GM18502 (cell line): ENCODE measurements around the gene ADORA2B.

Experiments
- ATAC-seq: cut with Tn5 transposase; IDR thresholded peaks from one replicate; pipeline ENCODE4 v1.9.1; 2021; ENCODE audit warnings: mild to moderate bottlenecking; ENCODE audit not compliant: unreplicated experiment, poor library complexity

The ADORA2B gene

DNA sequence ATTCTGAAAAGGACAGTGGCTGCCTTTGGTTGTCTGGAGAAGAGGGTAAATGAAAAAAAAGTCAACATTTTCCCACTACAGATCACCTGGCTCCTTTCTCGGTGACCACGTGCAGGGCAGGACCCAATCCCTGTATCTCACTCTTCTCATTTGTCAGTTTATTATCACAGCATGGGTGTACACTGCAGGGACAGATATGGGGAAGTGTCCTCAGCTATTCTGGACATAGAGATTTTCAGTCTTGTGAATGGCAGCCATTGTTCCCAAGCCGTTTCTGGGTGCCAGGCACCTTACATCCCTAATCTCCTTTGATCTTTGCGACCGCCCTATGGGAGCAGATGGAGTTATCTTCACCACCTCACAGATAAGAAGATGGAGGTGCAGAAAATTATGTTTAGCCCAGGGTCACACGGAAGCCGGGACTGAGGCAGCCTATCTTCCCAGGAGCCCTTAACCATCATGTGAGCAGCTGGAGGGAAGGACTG is 7.2 kb downstream of the ADORA2B start:
- no peak for ATAC-seq

DNA sequence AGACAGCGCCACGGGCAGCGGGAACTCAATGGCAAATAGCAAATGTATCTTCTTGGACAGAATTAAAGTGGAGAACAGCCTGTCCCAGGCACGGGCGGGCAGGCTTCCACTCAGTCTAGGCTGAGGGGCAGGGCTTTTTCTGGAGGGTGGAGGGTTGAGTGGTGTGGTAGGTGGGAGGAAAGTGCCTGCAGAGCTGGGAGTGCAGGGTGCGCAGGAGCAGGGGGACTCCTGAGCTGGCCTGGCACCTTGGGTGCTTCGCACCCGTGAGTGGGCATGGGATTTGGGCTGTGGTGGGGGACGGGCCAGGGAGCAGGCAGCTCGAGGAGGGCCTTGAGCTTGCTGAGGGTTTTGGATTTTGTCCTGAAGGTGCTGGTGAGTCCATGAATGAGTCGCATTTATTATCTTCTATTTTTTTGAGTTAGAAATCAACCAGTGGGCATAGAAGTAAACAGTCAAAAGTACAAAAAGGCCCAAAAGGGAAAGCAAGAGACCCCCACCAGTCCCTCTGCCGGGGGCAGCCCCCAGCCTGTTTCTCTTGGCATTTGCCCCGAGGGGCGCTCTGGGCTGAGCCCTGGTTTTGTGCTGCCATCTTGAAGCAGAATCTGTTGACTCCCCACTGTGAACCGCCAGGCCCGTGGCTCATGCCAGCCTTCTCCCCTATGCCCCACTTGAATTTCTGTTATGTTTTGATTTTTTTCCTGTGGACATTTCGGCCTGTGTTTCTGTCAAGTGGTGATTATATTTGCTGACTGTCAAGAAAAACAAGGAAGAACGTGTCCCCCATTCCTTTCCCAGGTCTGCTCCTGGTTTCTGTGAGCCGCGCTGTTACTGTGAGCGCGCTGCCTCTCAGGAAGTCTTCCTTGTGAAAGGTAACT is 8.2 kb downstream of the ADORA2B start:
- no peak for ATAC-seq

DNA sequence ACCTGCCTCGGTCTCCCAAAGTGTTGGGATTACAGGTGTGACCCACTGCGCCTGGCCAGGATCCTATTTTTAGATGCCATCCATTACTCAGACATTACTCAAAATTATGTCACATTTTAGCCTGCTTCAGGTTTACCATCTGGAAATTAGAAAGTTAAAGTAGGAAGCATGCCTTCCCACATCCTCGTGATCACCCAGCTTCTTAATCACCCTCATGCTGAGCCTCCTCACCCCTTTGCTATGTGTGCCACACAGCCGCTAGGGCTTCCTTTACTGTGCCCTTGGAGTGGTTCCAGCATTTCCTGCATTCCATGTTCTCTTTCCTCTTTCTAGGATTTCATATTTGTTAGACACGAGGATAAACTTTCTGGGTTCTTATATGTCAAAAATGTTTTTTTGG is 9.3 kb downstream of the ADORA2B start:
- ATAC-seq, result no peak

DNA sequence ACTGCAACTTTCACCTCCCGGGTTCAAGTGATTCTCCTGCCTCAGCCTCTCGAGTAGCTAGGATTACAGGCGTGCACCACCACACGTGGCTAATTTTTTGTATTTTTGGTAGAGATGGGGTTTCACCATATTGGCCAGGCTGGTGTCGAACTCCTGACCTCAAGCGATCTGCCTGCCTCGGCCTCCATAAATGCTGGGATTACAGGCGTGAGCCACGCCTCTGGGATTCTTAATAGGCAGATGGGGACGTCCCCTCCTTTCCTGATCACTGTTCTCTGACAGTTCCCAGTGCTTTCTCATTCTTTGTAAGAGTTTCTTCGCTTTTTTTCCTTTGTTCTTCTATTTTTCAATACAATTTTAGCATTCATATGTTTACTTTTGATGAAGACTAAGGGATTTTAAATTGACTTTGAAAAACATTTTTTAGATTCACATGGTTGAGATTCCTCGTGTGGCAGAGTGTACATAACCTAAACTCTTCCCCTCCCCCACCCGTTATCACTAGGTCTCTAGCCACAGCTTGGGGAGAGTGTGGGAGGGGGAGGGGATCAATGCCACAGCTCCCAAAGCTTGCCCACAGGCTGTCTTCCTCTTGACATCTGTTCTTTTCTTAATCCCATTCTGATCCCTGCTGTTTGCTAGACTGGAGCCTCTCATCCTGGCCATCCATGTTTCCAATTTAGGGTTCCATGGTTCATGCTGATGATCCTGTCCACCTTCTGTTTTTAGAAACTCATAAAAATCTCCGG is 11.0 kb downstream of the ADORA2B start:
- ATAC-seq, result no peak

DNA sequence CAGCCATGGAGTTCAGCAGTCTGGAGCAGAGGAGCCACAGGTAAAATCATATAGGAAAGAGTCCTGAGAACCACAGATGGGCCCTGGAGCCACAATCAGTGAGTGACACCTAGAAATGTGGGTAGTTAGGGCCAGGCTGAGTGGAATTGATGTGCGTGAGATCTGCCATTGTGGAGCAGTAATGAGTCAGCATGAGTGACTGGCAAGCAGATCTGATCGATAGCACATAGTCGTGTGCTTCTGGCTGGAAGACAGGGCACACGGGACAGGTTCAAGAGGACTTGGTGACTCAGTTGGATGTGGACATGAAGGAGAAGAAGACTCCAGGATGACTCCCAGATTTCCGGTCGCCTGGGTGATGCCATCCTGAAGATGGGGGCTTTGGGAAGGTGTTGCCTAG is 12.3 kb downstream of the ADORA2B start:
- no peak for ATAC-seq

DNA sequence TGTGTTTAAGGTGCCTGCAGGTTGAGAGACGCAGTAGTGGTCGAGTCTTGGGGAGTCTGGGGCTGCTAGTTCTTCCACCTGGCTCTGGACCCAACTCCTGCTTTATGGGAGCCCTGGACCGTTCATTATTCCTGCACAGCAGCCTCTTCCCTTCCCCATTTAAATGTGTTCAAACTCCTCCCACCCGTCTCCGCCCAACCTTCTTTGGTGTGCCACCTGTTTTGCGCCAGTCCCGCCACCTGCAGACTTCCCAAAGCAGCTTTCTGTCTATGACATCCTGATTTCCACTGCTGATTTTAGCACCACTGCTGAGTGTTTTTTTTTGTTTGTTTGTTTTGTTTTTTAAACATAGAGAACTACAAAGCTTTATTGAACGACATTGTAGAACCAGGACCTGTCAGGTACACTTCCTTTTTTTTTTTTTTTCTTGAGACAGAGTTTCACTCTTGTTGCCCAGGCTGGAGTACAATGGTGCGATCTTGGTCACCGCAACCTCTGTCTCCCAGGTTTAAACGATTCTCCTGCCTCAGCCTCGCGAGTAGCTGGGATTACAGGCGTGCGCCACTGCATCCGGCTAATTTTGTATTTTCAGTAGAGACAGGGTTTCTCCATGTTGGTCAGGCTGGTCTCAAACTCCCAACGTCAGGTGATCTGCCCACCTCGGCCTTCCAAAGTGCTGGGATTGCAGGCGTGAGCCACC is 12.8 kb downstream of the ADORA2B start:
- ATAC-seq, result no peak

DNA sequence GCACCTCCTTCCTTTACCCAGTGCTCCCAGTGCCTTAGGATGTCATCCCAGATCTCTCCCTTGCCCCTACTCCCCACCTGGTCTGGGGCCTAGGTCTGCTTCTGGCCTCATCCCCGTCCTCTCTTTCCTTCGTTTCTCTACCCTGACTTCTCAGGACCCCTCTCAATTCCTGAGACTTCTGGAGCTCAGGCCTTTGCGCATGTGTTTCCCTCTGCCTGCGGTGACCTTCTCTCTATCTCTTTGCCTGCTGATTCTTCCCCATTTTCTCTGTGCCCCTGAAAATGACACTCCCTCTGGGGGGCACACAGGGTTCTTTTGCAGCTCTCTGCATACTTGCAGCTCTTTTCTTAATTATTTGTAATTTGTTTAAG is 13.5 kb downstream of the ADORA2B start:
- ATAC-seq, result no peak

DNA sequence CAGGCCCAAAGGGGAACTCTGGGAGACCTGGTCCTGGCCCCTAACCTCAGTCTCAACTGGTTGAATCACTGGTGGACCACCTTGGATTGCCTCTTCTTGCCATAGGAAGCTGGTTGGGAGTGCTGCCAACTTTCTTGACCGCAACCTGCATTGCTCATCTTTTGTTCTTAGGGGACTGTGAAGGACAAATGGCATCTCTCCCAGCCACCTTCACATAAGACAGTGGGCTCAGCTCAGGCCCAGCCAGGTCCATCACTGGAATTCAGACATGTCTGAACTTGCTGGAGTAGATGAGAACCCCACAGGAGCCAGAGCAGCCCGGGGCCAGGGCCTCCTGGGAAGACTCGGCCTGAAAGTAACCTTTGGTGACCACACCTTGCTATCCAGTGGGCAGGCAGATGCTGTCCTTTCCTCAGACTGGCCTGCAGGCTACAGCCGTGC is 18.8 kb downstream of the ADORA2B start:
- ATAC-seq, result no peak

DNA sequence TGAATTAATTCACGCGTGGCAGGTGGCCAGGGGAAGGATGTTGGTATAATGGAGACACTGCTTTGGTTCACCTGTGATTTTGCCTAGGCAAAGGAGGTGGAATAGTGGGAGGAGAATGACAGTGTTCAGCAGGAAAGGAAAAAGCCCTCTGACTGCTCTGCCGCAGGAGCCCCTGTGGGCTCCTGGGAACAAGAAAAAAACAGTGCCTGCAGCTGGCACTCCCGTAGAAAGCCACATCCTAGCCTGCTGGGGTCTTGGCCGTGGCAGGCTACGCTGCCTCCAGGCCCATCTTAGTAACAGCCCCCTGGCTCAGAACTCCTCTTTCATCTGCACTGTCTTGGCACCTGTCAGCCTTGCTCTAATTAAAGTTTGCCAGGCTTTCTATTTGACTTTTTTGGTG is 20.6 kb downstream of the ADORA2B start:
- ATAC-seq, result no peak

DNA sequence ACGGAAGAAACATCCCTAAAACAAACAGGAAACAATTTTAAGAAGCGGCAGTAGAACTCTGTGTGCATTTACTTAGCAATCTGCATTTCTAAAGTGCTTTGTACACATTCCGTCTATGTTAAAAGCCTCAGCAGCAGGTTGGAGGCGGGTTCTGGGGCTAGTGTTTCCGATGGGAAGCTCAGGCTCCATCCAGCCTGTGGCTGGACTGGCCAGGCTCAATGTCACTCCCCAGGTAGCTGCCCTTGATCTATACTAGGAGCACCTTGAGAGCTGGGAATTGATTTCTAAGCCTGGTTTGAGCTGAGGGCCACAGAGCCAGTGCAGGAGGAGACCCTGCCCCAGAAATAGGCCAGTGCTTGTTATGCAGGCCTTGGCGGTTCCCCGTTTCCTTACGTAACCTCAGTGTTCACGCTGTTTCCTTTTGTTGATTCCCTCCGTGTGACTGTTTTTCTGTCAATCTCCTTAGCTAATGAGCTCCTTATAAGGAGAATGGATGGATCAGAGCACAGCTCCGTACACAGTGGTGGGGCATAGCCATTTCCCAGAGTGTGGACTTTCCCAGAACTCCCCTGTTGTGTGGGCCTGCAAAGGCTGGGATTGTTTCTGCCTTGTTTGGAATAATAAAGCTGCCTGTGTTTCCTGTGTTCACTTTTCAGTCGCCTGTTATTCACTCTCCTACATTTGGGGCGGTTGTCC is 21.4 kb downstream of the ADORA2B start:
- no peak for ATAC-seq

DNA sequence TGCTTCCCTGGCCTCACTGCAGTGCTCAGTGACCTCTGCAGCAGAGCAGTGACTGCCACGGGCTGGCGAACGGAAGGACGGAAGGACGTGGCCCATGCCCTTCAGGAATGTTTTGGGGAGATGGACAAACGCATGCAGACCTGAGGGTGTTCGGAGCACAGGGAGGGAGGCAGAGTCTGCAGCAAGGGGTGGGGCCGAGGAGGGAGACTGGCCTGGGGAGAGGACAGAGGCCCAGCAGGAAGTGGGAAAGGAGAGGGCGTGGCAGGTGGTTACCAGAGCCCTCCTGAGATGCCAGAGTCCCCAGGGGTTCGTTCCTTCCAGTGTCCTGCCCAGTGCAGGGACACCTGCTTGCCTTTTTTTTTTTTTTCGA is 21.9 kb downstream of the ADORA2B start:
- no peak for ATAC-seq

DNA sequence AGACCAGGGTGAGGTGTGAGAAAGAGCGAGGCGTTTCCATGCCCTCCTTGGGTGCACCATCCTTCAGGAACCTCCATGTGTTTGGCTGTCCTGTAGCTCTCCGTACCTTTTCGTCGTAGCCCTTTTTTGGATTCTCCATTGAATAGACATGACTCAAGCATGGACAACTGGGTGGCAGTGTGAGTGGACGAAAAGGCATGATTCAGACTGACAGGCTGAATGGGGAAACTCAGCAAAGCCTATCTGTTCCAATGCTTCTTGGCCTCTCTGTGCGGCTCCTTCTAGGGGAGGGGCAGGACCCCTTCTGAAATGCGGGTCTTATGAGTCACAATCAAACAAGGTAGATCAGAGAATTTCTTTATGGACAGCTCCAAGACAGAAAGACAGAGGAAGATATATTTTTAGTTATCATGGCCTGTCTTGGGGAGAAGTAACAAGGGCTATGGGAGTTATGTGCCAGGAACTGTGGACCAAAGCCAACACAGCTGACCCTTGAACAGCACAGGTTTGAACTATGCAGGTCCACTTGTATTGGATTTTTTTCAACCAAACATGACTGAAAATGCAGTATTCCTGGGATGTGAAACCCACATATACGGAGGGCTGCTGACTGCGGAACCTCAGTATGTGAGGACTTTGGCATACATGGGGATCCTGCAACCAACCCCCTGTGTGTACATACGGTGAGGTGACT is 22.9 kb downstream of the ADORA2B start:
- ATAC-seq, result no peak

DNA sequence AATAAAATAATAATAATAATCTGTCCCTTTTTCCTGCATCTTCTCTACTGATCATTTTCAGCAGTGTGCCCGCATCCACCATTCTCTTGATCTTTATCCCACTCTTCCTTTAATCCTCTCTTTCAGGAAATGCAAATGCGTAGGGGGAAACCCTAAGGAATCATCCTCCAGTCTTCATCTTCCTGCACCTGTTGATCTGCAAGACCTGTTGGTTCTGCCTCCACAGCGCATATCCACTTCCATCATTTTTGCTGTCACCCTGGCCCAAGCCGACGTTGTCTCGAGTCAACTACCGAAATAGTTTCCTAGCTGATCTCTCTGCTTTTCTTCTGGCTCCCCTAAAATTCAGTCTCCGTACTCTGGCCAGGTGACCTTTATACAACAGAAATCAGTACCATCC is 24.5 kb downstream of the ADORA2B start:
- ATAC-seq, result no peak

DNA sequence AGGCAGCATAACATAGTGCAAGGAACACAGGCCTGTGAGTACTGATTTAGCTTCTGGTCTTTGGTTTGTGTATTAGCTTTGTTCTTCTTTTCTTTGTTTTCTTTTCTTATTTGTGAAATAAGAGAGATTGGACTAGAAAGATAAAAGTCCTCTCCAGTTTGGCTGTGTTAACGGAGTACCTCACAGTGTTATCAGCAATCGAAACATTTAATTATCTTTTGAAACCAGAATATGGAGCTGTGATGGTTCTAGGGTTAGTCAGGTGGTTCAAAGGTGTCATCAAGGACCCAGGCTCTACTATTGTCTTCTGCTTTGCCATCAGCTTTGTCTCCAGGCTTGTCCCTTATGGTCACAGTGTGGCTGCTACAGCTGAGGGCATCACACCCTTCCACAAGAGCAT is 25.6 kb downstream of the ADORA2B start:
- no peak for ATAC-seq

DNA sequence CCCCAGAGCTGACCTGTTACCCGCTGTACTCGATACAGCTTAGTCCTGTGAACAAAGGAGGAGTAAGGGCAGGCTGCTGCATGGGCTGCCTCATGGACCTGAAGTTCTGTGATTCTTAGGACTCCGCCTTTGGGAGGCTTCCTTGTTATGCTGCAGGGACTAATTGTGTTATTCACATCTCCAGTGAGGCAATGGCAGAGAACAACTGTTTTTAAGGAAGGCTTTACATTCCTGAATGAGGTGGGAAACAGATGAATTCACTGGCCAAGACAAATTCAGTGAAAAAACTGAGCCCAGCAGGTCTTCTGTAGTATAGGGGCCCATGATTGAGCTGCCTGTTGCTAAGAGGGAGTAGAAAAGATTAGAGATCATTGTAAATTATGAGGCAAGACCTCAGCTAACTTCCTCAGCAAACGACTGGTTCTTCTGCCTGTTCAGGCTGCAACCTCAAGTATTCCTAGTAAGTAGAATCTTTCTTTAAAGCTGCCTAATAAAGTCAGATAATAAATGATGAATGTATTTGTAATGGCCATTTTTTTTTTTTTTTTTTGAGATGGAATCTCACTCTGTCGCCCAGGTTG is 26.3 kb downstream of the ADORA2B start:
- ATAC-seq, result no peak

DNA sequence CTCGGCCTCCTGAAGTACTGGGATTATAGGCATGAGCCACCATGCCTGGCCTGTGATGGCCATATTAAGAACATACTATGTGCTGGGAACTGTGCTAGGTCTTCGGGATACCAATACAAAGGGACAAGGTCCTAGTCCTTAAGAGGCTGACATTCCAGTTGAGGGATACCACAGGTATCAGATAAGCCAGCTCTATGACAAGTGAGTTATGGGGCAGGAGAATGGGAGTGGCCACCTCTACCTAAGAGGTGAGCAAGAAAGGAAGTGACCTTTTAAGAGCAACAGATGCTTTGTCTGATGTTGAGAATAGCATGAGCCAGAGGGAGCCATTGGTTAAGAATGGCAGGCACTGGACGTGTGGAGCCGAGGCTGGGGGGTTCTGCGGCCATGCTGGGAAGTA is 27.0 kb downstream of the ADORA2B start:
- ATAC-seq, result no peak

DNA sequence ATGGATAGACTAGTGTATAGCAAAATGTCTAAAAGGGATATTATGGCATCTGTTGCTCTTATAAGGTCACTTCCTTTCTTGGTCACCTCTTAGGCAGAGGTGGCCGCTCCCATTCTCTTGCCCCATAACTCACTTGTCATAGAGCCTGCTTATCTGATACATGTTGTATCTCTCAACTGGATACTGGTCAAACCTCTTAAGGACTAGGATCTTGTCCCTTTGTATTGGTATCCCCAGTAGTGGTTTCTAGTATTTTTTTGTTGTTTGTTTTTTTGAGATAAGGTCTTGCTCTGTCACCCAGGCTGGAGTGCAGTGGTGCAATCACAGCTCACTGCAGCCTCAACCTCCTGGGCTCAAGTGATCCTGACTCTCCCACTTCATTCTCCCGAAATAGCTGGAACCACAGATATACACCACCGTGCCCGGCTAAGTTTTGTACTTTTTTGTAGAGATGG is 27.6 kb downstream of the ADORA2B start:
- ATAC-seq, result no peak

DNA sequence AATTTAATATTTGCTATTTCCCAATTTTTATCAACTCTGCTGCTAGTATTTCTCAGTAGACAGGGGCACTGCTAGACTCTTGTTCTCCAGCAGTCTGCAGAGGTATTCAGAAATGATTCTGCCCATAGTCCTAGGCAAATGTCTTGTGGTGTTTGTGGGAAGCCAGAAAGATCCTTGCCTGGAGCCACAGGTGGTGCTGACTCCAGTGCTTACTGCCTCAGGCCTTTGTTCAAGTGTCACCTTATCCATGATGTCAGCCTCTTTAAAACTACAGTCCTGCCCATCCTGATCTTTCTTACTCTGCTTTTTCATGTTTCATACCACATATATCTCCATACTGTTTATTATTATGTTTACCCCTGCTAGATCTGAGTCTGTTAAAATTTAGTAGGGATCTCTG is 28.1 kb downstream of the ADORA2B start:
- no peak for ATAC-seq

DNA sequence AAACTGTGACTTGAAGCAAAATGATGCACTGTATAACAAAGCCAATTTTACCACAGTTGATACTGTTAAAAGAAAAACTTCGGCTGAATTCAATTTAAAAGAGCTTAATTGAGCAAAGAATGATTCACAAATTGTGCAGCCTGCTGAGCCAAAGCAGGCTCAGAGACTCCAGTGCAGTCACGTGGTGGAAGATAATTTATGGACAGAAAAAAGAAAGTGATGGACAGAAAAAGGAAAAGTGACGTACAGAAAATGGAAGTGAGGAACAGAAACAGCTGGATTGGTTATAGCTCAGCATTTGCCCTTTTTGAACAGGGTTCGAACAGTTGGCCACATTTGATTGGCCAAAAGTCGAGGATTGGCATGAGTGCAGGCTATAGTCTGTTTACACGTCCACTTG is 28.9 kb downstream of the ADORA2B start:
- ATAC-seq, result no peak
